NCI-H2227 treated with DMSO at 0.1 percent for 48 hours (cell line): ENCODE results near the gene COL23A1.

ENCODE experiments used
- DNase-seq: peaks from one replicate; lab custom pipeline; 2025; lab: John Stamatoyannopoulos, UW

COL23A1 gene

DNA sequence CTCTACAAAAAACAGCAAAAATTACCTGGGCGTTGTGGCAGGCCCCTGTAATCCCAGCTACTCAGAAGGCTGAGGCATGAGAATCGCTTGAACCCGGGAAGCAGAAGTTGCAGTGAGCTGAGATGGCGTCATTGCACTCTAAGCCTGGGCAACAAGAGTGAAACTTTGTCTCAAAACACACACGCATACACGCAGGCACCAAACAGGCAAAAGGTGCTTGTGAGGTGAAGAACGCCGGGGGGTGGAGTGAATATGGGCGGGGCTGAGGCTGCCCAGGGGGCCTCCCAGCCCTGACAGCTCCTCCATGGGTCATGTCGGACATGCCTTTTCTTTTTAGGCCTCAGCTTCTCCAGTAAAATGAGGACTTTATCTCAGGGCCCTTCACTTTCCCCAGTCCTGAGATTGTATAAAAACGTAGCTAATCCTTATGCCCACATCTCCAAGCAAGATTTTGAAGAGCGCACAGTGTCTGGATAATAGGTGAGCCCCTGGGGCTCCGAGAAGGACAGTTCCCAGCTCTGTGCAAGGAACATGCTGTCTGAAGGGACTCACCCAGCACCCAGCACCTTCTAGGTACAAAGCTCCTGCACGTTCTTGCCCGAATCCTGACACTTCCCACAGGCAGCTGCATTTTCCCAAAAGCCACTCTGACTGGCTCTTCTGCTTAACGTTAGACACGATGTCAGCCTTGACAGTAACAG, 168.3 kb downstream of the COL23A1 start:
- no peak for DNase-seq

DNA sequence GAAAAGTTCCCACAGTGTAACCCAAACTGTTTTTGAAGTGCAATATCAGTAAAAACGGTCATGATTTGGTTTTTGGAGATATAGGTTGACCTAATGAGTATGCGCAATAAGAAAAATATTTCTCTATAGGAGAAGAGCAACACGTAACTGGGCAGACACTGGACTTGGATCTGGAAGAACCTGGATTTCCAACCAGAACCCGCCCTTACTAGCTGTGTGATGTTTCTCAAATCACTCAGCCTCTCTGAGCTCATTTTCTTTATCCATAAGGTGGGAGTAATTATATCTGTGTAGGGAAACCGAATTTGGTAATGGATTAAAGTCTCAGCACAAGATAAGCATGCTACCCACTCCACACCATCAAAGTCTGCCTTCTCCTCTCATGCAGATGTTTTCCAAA, 169.1 kb downstream of the COL23A1 start:
- no peak for DNase-seq

- no peak for DNase-seq
Measured at GRCh38 chr5:178420354-178420781, 169.8 kb downstream of the COL23A1 start.

DNA sequence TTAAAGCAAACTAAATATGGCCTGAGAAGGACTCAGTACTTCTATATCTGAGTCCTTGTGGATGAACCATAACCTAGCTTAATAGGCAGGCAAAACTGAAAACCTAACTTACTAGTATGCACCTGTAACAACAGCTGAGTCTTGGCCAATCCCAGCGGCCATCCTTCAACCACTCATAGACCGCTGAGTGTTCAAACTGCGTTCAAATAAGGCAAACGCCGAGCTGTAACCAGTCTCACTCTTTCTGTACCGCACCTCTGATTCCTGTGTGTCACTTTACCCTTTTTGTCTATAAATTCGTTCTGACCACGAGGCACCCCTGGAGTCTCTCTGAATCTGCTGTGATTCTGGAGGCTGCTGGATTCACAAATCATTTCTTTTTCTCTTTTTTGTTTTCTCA, 170.5 kb downstream of the COL23A1 start:
- DNase-seq = no peak

GRCh38 chr5:178419196-178419595, 171.0 kb downstream of the COL23A1 start:
- DNase-seq = no peak

DNA sequence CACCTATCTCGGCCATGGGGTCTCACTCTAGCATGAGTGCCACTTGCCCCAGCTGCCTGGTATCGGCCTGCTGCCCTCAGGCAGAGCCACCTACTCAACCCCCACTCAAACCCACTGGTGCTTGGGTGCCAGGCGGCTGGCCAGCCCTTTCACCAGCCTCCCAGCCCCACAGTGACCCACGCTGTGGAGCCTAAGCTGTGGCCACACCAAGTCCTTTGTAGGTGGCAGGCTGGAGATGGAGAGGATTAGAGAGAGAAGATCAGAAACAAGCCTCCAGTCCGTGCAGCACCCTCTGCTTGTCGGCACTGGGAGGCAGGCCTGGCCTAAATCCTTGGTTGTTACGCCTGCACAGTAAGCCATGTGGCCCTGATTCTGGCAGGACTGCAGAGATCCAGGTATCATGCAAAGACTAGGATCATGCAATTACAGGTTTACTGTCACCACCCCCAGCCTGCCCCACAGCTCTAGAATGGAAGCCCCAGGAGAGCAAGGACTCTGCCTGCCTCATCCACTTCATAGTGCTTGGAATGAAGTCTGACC, 171.7 kb downstream of the COL23A1 start:
- no peak for DNase-seq

DNA sequence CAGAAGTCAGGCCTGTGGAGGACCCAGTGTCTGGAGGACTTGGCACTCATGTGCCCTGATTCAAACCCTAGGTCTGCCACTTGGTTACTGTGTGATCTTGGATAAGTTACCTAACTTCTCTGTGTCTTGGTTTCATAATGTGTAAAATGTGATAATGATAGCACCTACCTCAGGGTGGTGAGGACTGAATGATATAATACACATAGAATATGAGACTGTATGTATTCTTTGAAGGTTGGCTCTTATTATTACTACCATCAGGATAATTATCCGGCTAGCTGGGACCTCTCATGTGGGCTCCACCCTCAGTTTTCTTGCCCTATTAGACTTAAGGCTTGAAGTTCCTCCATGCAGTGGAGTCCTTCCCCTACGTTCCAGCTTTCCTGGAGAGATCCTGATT, 172.2 kb downstream of the COL23A1 start:
- no peak for DNase-seq

DNA sequence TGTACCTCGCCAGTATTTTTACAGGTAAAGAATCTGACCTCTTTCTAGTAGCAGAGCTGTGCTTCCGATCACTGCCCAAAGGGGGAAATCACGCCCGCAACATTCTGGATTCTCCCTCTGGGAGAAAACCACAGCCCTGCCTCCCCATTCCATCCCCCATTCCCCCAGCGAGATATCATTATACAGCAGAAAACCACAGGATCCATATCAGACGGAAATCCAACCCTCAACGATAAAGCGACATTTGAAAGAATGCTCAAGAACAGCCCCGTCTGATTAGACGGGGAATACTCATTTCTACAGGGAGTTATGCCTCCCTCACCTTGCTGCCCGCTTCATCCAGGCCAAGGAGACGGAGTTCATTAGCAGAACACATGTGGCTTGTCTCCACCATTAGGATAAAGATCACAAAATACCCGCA, 172.8 kb downstream of the COL23A1 start:
- no peak for DNase-seq

GRCh38 chr5:178416919-178417318, 173.3 kb downstream of the COL23A1 start:
- no peak for DNase-seq

GRCh38 chr5:178416206-178416882, 173.8 kb downstream of the COL23A1 start:
- no peak for DNase-seq

DNA sequence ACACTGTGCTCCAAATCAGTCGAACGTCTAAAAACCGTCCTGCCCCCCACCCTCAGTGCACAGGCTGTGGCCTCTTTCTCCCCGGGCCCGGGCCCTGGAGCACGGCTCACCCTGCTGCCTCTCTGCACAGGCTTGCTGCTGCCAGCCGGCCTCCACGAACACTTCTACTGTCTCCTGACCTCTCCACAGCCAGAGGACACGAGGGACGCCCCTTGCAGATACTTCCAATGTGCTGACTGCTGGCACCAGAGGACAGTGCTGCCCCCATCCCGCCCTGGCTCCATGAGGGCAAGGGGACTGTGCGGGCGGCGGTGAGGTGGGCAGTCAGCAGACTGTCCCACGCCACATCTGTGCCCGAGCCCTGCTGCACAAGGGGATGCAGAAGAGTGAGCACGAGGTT, 174.8 kb downstream of the COL23A1 start:
- DNase-seq = no peak

DNA sequence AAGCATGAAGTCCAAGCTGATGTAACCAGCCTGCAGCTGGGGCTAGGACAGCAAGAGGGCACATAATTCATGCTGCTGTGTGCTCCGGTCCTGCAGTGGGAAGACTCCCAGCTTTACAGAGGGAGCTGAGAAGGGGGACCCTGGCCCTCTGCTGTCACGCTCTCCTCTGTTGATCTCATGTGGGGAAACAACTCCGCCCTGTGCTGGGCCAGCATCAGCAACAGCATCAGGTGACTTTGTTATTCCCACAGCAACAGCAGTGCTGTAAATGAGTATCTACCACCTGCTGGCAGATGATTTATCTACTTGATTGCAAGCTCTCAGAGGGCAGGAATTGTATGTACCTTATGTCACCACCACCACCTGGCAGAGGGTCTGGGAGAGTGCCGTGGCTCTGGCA, 176.2 kb downstream of the COL23A1 start:
- DNase-seq = no peak

GRCh38 chr5:178411083-178411482, 179.1 kb downstream of the COL23A1 start:
- no peak for DNase-seq

DNA sequence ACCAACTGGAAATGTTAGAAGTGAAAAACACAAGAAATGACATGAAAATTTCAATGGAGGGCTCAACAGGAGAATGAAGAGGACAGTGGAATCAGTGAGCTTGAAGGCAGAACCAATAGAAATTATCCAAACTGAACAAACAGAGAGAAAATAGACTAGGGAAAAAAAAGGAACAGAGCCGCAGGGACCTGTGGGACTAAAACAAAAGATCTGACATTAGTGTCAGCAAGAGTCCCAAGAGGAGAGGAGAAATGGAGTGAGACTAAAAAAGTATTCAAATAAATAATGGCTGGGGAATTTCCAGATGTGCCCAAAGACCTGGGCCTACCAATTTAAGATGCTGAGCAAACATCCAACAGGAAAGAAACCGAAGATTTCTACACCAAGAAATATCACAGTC, 182.5 kb downstream of the COL23A1 start:
- no peak for DNase-seq

DNA sequence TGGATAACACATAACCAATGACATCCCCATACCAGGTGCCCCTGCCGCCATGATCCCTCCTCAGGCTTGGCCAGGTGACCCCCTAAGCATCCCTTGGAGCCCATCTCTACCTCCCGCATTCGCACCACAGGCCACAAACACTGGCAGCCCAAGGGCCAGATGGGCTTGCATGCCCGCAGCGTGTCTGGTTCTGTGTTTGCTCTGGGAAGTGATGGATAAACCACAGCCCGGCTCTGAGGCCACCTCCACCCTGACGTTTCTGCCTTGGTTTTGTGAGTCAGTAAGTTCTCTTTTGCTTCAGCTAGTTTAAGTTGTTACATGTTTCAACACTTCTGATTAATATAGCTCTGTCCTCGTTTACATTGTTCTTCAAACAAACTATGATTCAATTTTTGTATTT, 185.2 kb downstream of the COL23A1 start:
- no peak for DNase-seq

DNA sequence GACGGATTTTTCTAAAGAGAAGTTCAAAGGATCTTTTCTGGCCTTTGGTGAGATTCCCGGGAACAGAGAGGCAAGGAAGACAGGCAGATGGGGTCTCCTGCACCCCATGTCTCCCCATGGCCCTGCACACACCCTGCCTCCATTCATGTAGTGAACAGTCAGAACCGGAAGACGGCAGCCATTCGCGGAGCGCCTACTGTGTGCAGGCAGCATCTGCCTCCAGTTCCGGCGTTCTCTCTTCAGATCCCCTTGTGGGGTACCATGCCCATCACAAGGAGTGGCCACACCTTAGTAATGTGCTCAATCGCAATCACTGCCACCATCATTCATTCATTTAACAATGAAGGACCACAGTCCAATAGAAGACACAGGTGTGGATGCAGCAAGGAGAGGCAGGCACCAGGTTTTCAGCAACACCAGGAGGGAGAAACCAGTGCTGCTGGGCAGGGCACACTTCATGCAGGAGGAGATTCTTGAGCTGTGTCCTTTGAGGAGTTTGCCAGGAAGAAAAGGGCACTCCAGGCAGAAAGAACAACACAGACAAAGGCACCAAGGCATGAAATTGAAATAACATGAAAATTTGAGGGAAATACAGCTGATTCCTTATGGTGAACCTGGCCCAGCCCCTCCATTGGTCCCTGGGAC, 186.1 kb downstream of the COL23A1 start:
- DNase-seq = no peak

GRCh38 chr5:178403351-178403750, 186.8 kb downstream of the COL23A1 start:
- no peak for DNase-seq

- no peak for DNase-seq
Measured at GRCh38 chr5:178399701-178400095, 190.5 kb downstream of the COL23A1 start.

GRCh38 chr5:178398901-178399700, 191.1 kb downstream of the COL23A1 start:
- no peak for DNase-seq

DNA sequence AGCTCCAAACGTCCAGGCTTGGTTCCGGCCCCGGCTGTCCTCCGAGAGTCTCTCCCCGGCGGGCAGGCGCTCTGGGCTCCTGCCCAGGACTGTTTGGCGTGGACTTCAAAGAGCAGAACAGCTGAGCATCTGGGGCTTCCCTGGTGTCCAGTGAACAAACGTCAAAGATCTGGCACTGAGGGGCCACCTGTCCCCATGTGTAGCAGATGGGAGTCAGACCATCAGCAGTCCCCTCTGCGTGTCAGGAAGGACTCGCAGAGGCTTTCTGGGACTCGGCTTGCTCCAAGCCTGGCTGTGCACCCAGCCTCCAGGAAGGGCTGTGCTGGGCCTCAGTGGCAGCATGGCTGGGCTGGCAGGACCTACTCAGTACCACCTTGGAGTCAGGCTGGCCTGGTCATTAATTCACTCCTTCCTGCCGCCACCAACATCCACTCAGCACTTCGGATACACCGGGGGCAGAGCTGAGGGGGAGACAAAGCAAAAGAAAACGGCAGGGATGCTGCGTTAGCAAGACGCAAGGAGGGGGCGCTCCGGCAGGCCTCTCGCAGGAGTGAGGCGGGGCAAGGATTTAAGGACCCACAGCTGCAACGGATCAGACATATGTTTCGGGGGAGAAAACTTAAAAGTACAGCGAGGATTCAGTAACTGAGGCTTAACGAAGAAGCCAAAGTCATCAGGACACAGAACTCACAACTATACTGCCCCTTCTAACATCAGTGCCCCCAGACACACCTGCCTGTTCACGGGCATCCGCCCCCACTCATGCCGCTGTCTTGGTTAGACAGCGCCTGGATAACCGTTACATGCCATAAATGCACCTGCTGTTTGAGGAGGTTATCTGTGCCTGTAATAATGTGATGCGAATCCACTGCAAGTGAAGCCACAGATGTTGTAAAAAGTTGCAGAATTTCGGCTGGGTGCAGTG, 193.1 kb downstream of the COL23A1 start:
- DNase-seq = no peak

- no peak for DNase-seq
Measured at GRCh38 chr5:178394074-178394473, 196.1 kb downstream of the COL23A1 start.
